H1 (cell line): Measurements from ENCODE around the gene VPS13D.

Source experiments
- CBX5 ChIP-seq: fragments of 300-800, 300-1000 bp; sonication (generic); IDR thresholded peaks from 2 replicates; pipeline ENCODE4 v1.7.1; 2016; ENCODE audit warnings: antibody characterized with exemption, low read length, low read depth
- CEBPB ChIP-seq: IDR thresholded peaks from 2 replicates; pipeline ENCODE4 v1.6.1; 2012; ENCODE audit warnings: low read depth, low read length
- EGR1 ChIP-seq: IDR thresholded peaks from 2 replicates; pipeline ENCODE4 v1.6.1; 2011; ENCODE audit warnings: low read depth, low read length, borderline replicate concordance
- KDM5A ChIP-seq: fragments of 200-600 bp; IDR thresholded peaks from 2 replicates; pipeline ENCODE4 v1.7.1; 2012; ENCODE audit warnings: mild to moderate bottlenecking, low read length, inconsistent platforms, mixed read lengths
- PHF8 ChIP-seq: fragments of 200-600 bp; sonication (generic); conservative IDR thresholded peaks from 2 replicates; pipeline ENCODE4 v1.7.1; 2012; ENCODE audit warnings: low read depth, mild to moderate bottlenecking, inconsistent platforms, low read length, moderate library complexity
- POLR2A ChIP-seq, 2 experiments: IDR thresholded peaks; 1 replicate in 1 of 2; 2 replicates in 1 of 2; pipeline ENCODE4 v1.6.1; 2011; ENCODE audit warnings: low read depth in 2 of 2, low read length in 2 of 2, mild to moderate bottlenecking in 2 of 2; ENCODE audit errors: control extremely low read depth in 1 of 2
- SIN3A ChIP-seq, 2 experiments: IDR thresholded peaks in 1 of 2; conservative IDR thresholded peaks in 1 of 2; 2 replicates each; pipeline ENCODE4 v1.6.1; 2011 to 2012; ENCODE audit warnings: low read length in 2 of 2, improper control_type of control experiment in 1 of 2, low read depth in 1 of 2, mild to moderate bottlenecking in 1 of 2
- SIX5 ChIP-seq: IDR thresholded peaks from 2 replicates; pipeline ENCODE4 v1.6.1; 2011; ENCODE audit warnings: mild to moderate bottlenecking, low read depth, low read length
- SUZ12 ChIP-seq: fragments of 200-600 bp; sonication (generic); IDR thresholded peaks from 2 replicates; pipeline ENCODE4 v1.6.1; 2012; ENCODE audit warnings: mild to moderate bottlenecking, inconsistent platforms, low read length, moderate library complexity, mixed read lengths
- TAF1 ChIP-seq: IDR thresholded peaks from 2 replicates; pipeline ENCODE4 v1.6.1; 2011; ENCODE audit warnings: mild to moderate bottlenecking, low read depth, low read length
- TF ChIP-seq, protein P1 (sequence below), 3 experiments: IDR thresholded peaks; 1 replicate in 2 of 3; 2 replicates in 1 of 3; pipeline versions ENCODE4 v1.5.1 to v1.6.1; 2011; ENCODE audit warnings: low read length in 3 of 3, mild to moderate bottlenecking in 3 of 3, inconsistent platforms in 2 of 3, low read depth in 1 of 3, moderate library complexity in 1 of 3; ENCODE audit not compliant: insufficient read depth in 1 of 3; ENCODE audit errors: control extremely low read depth in 1 of 3
- TF ChIP-seq, protein P2 (sequence below): IDR thresholded peaks from 2 replicates; pipeline ENCODE4 v1.6.1; 2012; ENCODE audit warnings: inconsistent platforms

DNA sequence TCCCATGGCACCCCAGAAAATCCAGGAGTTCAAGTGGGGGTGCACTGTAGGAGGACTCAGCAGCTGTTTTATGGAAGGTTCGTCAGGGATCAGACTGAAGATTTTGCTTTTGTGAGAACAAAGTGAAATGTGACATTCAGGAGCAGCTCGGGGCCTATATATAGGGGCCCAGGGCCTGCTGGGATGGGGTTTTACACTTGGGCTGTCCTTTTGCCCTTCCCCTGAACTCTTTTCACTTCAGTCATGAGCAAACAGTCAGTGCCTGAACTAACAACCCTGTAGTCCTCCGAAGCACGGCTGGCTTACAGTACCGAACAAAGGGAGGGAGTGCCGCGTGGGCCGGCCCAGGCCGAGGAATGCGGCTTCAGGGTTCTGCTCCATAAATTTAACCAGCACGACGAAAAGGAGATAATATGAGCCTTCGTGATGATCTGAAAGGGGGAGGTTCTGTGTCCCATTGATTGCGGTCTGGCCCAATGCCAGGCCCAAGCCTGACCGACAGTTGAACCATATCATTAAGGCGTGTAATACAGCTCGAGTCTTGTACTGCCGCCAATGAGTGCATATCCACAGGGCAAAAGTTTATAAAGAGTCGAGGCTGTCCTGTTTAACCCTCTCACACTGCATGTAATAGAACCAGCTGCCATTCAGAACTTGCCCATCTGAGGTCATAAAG is 248.2 kb downstream of the VPS13D start:
- TF ChIP-seq EGR1 (no peak), POLR2A (IDR thresholded peaks at IDR 0.05; ENCODE audit: control extremely low read depth in 1 of 2, low read depth in 2 of 2, low read length in 2 of 2) (no peak), PHF8 (no peak), TAF1 (no peak), KDM5A (no peak), SUZ12 (no peak), SIX5 (no peak), CBX5 (no peak), SIN3A (conservative IDR thresholded peaks at IDR 0.05 in 1 of 2, IDR thresholded peaks at IDR 0.05 in 1 of 2; ENCODE audit: low read depth in 1 of 2, low read length in 2 of 2) (no peak), CEBPB (no peak)
- TF ChIP-seq, protein P1, sequence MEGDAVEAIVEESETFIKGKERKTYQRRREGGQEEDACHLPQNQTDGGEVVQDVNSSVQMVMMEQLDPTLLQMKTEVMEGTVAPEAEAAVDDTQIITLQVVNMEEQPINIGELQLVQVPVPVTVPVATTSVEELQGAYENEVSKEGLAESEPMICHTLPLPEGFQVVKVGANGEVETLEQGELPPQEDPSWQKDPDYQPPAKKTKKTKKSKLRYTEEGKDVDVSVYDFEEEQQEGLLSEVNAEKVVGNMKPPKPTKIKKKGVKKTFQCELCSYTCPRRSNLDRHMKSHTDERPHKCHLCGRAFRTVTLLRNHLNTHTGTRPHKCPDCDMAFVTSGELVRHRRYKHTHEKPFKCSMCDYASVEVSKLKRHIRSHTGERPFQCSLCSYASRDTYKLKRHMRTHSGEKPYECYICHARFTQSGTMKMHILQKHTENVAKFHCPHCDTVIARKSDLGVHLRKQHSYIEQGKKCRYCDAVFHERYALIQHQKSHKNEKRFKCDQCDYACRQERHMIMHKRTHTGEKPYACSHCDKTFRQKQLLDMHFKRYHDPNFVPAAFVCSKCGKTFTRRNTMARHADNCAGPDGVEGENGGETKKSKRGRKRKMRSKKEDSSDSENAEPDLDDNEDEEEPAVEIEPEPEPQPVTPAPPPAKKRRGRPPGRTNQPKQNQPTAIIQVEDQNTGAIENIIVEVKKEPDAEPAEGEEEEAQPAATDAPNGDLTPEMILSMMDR (IDR thresholded peaks at IDR 0.05; ENCODE audit: control extremely low read depth in 1 of 3, insufficient read depth in 1 of 3, low read depth in 1 of 3, low read length in 3 of 3): no peak
- TF ChIP-seq, protein P2, sequence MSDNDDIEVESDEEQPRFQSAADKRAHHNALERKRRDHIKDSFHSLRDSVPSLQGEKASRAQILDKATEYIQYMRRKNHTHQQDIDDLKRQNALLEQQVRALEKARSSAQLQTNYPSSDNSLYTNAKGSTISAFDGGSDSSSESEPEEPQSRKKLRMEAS: no peak
